KOPT-K1 (cell line): ENCODE results near the gene HADHA.
"Not testable (repeated sequence)": the region's sequence is repeated elsewhere in the genome, so short reads cannot be mapped to it uniquely, and the experiment has no call there.

Source experiments
- H3K27ac ChIP-seq: fragments of 200-600 bp; sonication (generic); 2 replicates; pipeline ENCODE4 v1.5.1; 2016; ENCODE audit warnings: antibody characterized with exemption, mild to moderate bottlenecking, low read depth, low read length; ENCODE audit not compliant: poor library complexity, severe bottlenecking
- H3K36me3 ChIP-seq: fragments of 200-600 bp; sonication (generic); 2 replicates; pipeline ENCODE4 v1.5.1; 2017; ENCODE audit warnings: antibody characterized with exemption, mild to moderate bottlenecking, low read length, moderate library complexity; ENCODE audit not compliant: insufficient read depth
- H3K9me3 ChIP-seq: fragments of 200-600 bp; sonication (generic); 2 replicates; pipeline ENCODE4 v1.5.1; 2017; ENCODE audit warnings: antibody characterized with exemption, low read length, mild to moderate bottlenecking; ENCODE audit not compliant: insufficient read depth, poor library complexity, severe bottlenecking

Gene HADHA

DNA sequence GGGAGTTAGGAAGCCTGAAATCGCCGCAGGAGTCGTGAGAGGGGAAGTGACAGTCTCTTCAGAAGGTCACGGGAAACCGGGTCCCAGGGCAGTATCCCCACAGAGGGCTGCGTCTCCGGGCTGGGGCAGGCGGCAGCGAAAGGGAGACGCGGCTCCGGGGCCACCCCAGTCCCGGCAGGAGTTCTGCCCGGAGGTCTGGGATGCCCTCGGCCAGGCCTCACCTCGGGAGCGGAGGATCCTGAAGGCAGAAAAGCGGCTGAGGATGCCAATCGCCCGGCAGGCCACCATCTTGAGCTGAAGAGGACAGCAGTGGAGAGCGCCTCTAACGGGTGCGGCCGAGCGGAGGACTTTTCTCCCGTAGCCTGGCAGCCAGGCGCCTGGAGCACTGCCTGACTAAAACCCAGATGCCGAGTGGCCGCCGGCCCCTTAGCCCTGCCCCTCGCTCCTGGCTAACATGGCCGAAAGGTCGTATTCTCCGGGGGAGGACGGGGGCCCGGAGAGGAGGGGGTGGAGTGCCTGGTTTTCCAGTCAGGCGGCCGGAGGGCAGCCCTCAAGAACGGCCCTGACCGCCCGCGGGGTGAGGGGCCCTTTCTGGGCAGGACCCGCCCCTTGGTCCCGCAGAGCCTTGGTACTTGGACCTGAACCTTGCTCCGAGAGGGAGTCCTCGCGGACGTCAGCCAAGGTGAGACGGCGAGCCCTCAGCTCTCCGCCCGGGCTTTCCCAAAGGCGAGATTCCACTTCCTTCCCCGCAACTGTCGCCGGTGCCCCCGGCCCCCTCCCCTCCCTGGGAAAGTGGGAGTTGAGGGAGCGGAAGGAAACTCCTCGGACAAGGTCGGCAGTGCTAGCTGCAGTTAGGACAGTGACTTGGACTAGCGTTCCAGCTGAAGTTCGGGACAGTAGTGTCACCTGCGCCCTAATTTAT is at the start of gene HADHA, which contains the start of gene HADHB:
TSS of gene HADHA (minus strand) at position 324 of the 922 bp plus-strand sequence. CDS start at position 288, 36 bp downstream.
TSS of gene HADHB (plus strand) at position 631 of the 922 bp plus-strand sequence. CDS start 9,316 bp downstream, outside the sequence.
- Histone ChIP-seq H3K9me3 (no peaks in the 10 kb centered on the region), H3K36me3 (no peaks in the 10 kb centered on the region), H3K27ac (peak within 1 kb of the TSS; percentile 95)

DNA sequence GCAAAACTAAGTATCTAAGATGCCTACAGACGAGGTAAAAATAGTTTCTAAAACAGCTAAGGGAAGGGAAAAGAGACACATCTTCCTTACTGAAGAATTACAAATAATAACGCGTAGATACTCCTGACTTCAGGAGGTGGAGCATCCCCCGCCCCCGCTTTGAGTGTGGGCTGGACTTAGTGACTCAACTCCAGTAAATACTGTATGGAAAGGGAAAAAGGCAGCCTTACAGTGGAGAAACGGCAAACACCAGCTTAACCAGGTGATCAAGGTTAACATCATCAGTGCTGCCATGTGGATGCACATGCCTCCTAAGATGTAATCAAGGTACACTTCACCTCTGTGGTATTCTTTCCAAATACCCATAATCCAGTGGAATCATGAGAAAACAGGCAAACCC is 48.2 kb upstream of the HADHA start:
- no peaks in the 10 kb centered on the region for H3K9me3 ChIP-seq
- H3K27ac ChIP-seq, result no peak overlapping the region
- H3K36me3 ChIP-seq, result peaks cover 11% of the 10 kb centered on the region

DNA sequence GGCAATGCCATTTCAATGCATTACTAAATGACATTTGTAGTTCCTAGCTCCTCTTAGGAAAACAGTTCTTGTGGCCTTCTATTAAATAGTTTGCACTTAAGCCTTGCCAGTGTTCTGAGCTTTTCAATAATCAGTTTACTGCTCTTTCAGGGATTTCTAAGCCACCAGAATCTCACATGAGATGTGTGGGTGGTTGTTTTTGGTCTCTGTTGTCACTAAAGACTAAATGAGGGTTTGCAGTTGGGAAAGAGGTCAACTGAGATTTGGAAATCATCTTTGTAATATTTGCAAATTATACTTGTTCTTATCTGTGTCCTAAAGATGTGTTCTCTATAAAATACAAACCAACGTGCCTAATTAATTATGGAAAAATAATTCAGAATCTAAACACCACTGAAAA is 45.6 kb upstream of the HADHA start:
- Histone ChIP-seq H3K36me3 (peaks cover 36% of the 10 kb centered on the region), H3K9me3 (no peaks in the 10 kb centered on the region), H3K27ac (no peak overlapping the region)

DNA sequence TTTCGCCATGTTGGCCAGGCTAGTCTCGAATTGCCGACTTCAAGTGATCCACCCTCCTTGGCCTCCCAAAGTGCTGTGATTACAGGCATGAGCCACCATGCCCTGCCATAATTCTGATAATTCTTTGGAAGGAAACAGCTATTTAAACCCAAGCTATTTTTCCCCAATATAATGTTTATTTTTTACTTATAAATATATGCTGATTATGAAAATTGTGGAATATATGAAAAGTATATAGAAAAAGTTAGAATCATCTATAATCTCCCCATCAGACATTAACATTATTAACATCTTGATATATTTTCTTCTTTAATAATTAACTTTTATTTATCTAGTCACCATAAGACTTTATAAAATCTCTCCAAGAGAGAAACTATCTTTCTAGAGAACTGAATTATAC is 41.5 kb upstream of the HADHA start:
- H3K36me3 ChIP-seq, result peaks cover 74% of the 10 kb centered on the region

DNA sequence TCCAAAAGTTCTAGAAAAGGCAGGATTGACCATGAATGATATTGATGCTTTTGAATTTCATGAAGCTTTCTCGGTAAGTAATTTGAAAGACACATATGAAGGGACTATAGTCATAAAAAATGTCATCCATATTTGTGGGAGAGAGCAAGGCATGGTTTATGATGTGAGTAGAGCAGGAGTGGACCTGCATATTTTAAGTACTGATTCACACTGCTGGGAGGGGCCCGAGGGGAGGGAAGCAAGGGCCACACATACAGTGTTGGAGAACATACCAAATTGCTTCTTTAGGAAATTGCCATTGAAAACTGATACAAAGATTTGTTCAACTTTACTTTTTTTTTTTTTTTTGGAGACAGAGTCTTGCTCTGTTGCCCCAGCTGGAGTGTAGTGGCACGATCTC is 39.7 kb upstream of the HADHA start:
- Histone ChIP-seq H3K27ac (no peak overlapping the region), H3K36me3 (peaks cover 85% of the 10 kb centered on the region), H3K9me3 (no peaks in the 10 kb centered on the region)

More for the DNA sequence above, 41.5 kb upstream of the HADHA start:
- no peaks in the 10 kb centered on the region for H3K9me3 ChIP-seq
- no peak overlapping the region for H3K27ac ChIP-seq

DNA sequence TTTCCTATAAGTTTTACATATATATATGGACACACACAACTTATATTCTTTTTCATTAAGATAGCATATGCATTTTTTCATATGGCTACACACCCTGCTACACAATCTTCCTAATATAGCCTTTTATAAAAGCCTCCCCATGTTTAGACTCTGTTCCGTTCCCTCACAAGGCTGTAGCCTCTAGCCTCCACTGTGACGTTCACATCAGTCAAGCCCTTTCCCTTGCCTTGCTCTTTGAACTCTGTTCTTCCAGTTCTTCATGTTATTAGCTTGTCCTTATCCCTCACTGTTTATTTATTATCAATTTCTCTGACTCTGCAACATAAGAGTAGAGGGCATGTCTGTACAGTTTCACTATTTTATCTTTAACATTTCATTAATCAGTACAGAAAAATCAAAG is 39.2 kb upstream of the HADHA start:
- Histone ChIP-seq H3K9me3 (no peaks in the 10 kb centered on the region), H3K36me3 (peaks cover 90% of the 10 kb centered on the region), H3K27ac (no peak overlapping the region)

DNA sequence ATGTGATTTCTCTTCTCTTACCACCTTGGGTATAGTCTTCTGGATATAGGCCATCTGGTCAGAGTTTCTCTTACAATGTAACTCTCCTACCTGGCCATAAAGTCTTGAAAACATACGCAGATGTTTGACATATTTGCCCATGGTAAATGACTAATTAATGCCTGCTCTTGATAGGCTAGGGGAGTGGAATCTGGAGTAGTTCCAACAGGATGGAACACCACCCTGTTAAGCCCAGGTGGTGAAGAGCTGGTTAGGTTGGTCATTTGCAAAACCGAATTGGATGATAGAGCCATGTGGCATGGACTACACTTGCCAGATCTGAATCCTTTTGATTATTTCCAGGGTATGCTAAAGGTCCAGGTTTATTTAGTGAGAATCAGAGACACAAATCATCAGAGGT is 36.8 kb upstream of the HADHA start:
- Histone ChIP-seq H3K9me3 (no peaks in the 10 kb centered on the region), H3K27ac (no peak overlapping the region), H3K36me3 (peaks cover 91% of the 10 kb centered on the region)

DNA sequence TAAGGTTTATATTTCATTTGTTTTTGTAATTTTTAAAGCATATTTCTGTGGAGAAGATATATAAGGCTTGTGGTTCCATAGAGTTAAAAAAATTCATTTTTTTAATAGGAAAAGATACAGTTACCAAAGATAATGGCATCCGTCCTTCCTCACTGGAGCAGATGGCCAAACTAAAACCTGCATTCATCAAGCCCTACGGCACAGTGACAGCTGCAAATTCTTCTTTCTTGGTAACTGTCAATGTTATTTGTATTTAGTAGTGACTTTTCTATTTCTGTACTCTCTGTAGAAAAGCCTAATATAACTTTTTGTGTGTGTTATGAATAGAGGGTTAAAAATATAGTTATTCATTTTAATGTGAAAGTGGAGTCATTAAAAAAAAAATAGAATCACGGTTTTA is 35.5 kb upstream of the HADHA start:
- H3K36me3 ChIP-seq, result peaks cover 87% of the 10 kb centered on the region
- H3K27ac ChIP-seq, result no peak overlapping the region
- no peaks in the 10 kb centered on the region for H3K9me3 ChIP-seq

DNA sequence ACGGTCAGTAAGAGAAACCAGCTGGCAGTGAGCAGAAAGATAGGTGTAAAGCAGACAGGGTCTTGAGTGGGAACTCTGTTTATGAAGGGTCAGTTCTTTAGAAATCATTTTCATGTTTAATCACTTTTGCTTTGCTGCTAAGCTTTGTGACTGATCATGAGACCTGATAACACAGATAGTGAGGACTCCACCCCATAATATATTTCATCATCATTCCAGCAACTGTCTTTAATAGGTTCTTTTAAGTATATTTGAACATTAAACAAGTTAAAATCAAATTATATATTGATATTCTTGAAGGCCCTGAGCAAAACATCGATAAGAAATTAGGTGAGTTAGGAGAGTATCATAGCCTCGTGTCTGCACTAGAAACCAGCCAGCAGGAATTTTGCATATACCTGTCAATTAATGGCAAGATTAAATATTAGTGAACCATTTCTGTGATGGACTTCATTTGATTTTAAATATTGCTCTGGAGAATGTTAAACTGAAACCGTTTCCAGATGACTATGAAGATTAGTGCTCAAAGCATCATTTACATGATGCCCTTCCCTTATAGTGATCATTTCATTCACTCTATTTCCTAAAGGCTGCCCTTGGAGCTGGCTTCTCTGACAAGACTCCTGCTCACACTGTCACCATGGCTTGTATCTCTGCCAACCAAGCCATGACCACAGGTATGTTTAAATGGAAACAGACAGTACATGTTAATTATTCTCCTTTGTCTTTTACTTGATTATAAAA is 32.2 kb upstream of the HADHA start:
- Histone ChIP-seq H3K27ac (no peak overlapping the region), H3K36me3 (peaks cover 67% of the 10 kb centered on the region)

DNA sequence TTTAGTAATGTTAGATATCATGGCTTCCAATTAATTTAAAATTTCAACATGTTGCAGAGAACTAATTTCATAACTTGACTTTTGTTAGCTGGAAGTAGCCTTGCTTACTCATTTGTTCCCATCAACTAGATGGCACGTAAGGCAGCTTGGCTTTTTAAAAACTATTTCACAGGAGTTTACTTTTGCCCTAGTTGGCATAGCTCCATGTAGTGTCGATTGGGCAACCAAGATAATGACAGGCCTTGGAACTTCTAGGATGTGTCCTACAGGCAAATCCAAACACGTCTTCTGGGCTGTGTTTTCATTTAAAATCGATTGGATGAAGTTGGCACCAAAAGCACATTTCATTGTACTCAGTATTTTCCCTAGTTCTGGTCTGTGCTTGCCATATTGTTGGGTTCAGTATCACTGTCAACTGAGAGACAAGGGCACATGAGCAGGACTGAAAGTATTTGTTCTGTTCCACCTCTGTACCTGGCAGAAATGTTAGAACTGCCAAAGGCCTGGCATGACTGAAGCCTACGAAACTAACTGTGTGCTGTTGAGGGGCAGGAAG is 29.7 kb upstream of the HADHA start:
- Histone ChIP-seq H3K36me3 (peaks cover 41% of the 10 kb centered on the region), H3K27ac (no peak overlapping the region), H3K9me3 (no peaks in the 10 kb centered on the region)

More for the DNA sequence above, 32.2 kb upstream of the HADHA start:
- no peaks in the 10 kb centered on the region for H3K9me3 ChIP-seq

DNA sequence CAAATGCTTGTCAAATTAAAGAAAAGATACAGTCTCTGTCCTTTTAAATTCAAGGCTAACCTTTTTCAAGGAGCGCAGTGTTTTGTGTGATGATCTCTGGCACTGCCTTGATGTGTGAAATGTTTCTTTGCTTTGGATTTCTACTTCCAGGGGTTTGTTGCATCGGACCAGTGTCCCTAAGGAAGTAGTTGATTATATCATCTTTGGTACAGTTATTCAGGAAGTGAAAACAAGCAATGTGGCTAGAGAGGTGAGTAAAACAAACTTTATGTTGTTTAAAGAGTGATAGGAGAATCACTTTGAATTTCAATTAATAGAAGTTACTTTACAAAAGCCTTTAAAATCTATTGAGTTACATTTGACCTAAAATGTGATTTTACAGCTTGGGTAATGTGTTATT is 29.1 kb upstream of the HADHA start:
- no peak overlapping the region for H3K27ac ChIP-seq
- peaks cover 35% of the 10 kb centered on the region for H3K36me3 ChIP-seq
- no peaks in the 10 kb centered on the region for H3K9me3 ChIP-seq

DNA sequence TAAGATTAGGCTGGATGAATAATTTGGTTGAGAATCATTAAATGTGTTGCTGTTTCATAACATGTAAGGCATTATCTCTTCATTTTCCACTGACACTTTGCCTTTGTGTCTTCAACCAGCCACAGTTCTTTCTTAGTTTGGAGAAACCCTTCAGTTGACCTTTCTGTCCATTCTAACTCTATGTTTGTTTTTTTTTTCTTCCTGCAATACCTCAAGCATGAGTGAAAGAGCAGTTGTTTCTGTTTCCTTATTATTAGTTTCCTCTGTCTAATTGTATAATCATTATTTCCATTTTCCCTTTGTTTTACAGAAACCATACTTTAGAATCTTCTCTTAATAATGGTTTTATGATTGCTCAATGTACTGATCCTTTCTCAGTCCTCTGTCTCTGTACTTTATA is 25.9 kb upstream of the HADHA start:
- Histone ChIP-seq H3K27ac (no peak overlapping the region), H3K9me3 (no peaks in the 10 kb centered on the region), H3K36me3 (peaks cover 19% of the 10 kb centered on the region; the same call in 1 of the 2 replicates)

DNA sequence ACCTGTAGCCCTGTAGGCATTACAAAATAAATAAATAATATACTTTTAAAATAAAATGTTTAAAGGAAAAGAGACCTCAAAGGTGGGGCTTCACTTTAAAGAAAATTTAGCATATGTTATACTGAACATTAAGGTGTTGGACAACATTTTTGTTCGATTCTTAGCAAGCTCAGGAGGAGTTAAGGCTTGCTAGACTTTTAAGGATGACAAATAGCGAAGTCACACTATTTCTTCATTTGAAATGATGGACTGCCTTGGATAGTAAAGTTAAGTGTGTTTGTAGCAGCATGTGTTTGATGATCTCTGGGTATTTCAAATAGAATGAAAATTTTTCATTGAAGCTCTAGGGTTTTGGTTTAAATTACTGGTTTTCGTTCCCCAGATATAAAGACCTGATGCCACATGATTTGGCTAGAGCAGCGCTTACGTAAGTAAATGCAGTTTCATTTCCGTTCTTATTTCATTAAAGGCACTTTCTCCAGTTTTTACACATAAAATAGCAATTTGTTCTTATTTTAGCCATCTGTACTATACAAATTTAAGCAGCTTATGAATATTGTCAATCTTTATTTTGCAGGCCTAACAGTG is 25.2 kb upstream of the HADHA start:
- Histone ChIP-seq H3K9me3 (no peaks in the 10 kb centered on the region), H3K27ac (no peak overlapping the region), H3K36me3 (peaks cover 14% of the 10 kb centered on the region; the same call in 1 of the 2 replicates)

DNA sequence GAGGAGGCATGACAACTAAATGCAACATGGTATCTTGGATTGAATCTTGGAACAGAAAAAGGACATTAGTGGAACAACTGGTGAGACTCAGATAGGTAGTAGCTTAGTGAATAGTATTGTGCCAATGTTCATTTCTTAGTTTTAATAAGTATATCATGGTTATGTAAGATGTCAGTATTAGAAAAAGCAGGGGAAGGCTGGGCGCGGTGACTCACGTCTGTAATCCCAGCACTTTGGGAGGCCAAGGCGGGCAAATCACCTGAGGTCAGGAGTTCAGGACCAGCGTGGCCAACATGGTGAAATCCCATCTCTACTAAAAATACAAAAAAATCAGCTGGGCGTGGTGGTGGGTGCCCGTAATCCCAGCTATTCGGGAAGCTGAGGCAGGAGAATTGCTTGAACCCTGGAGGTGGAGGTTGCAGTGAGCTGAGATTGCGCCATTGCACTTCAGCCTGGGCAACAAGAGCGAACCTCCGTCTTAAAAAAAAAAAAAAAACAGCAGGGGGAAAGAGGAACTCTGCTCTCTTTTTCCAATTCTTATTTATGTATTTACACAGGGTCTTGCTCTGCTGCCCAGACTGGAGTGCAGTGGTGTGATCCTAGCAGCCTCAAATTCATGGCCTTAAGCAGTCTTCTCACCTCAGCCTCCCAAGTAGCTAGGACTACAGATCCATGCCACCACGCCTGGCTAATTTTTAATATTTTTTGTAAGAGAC is 24.4 kb upstream of the HADHA start:
- peaks cover 20% of the 10 kb centered on the region; the same call in 1 of the 2 replicates for H3K36me3 ChIP-seq
- not testable (repeated sequence) for H3K9me3 ChIP-seq, H3K27ac ChIP-seq
